T-helper 1 cell (primary cell): ENCODE results near the gene TNKS1BP1.
A peak's percentile ranks its signal among the peaks of the same experiment; 100 is the strongest.
"Not testable (repeated sequence)": the region's sequence is repeated elsewhere in the genome, so short reads cannot be mapped to it uniquely, and the experiment has no call there.

ENCODE experiments used
- DNase-seq, 5 donors: peaks; one replicate each; pipeline ENCODE4 v3.0.0-alpha.2; 2012 to 2020

The TNKS1BP1 gene

GRCh38 chr11:57354699-57355098, 29.9 kb upstream of the TNKS1BP1 start:
- DNase-seq, result no peak

GRCh38 chr11:57353852-57354251, 29.1 kb upstream of the TNKS1BP1 start:
- no peak for DNase-seq

GRCh38 chr11:57353446-57353845, 28.7 kb upstream of the TNKS1BP1 start:
- no peak for DNase-seq

- no peak for DNase-seq
Measured at GRCh38 chr11:57353036-57353435, 28.3 kb upstream of the TNKS1BP1 start.

GRCh38 chr11:57349491-57350274, 24.9 kb upstream of the TNKS1BP1 start:
- peak; percentile 36 to 51 (median 48) for DNase-seq

- DNase-seq, result no peak
Measured at GRCh38 chr11:57348636-57349313, 24.0 kb upstream of the TNKS1BP1 start.

GRCh38 chr11:57348052-57348451, 23.3 kb upstream of the TNKS1BP1 start:
- DNase-seq, result no peak

- no peak for DNase-seq
Measured at GRCh38 chr11:57347336-57347735, 22.6 kb upstream of the TNKS1BP1 start.

- peak; percentile 35 to 73 (median 56) for DNase-seq
Measured at GRCh38 chr11:57345555-57346211, 20.9 kb upstream of the TNKS1BP1 start.

- no peak for DNase-seq
Measured at GRCh38 chr11:57344826-57345225, 20.1 kb upstream of the TNKS1BP1 start.

- DNase-seq, result no peak
Measured at GRCh38 chr11:57343825-57344224, 19.1 kb upstream of the TNKS1BP1 start.

- no peak for DNase-seq
Measured at GRCh38 chr11:57342702-57343101, 17.9 kb upstream of the TNKS1BP1 start.

GRCh38 chr11:57341250-57341808, 16.6 kb upstream of the TNKS1BP1 start:
- DNase-seq, result no peak

- no peak for DNase-seq
Measured at GRCh38 chr11:57340039-57340615, 15.4 kb upstream of the TNKS1BP1 start.

- no peak for DNase-seq
Measured at GRCh38 chr11:57339328-57339727, 14.6 kb upstream of the TNKS1BP1 start.

GRCh38 chr11:57338142-57338541, 13.4 kb upstream of the TNKS1BP1 start, which contains the start of gene P2RX3:
TSS of gene P2RX3 (plus strand) at chr11:57338352. CDS start at chr11:57338551, 199 bp downstream.
- no peak for DNase-seq

GRCh38 chr11:57336856-57337255, 12.1 kb upstream of the TNKS1BP1 start:
- DNase-seq, result not testable (repeated sequence)

GRCh38 chr11:57336111-57336666, 11.4 kb upstream of the TNKS1BP1 start:
- peak in 1 of 5 donors; percentile 18 for DNase-seq

GRCh38 chr11:57335343-57336110, 10.8 kb upstream of the TNKS1BP1 start, which contains the start of gene SSRP1:
TSS of gene SSRP1 (minus strand) at chr11:57335892. CDS start at chr11:57335121, 771 bp downstream.
- DNase-seq, result peak; percentile 68 to 89 (median 79)

- DNase-seq, result no peak
Measured at GRCh38 chr11:57335023-57335342, 10.2 kb upstream of the TNKS1BP1 start.

GRCh38 chr11:57332694-57333440, 8.1 kb upstream of the TNKS1BP1 start:
- DNase-seq, result no peak
